ENCODE data around the gene SUSD1. TPM values are rescaled to one million over a fixed set of nuclear protein-coding genes. Genes with fewer than 3 reads are reported as not detected.

Gene SUSD1
- total RNA-seq, 1 experiment from 2014 or later = 19.5 TPM

- peaks cover 28% of the 10 kb centered on the region for H3K4me1 ChIP-seq
- no peak overlapping the region for H3K27ac ChIP-seq
- H3K9me3 ChIP-seq (replicated peaks) = peaks cover 4% of the 10 kb centered on the region
- no peaks in the 10 kb centered on the region for H3K27me3 ChIP-seq
- H3K36me3 ChIP-seq = no peaks in the 10 kb centered on the region
- DNase-seq = no peak
- H3K4me3 ChIP-seq = no peak overlapping the region
Observed at GRCh38 chr9:112047538-112048066, 127.5 kb downstream of the SUSD1 start.

GRCh38 chr9:112046181-112046580 is 128.9 kb downstream of the SUSD1 start:
- Histone ChIP-seq H3K27me3 (no peaks in the 10 kb centered on the region), H3K4me3 (no peak overlapping the region), H3K27ac (no peak overlapping the region), H3K4me1 (peaks cover 35% of the 10 kb centered on the region), H3K9me3 (replicated peaks) (peaks cover 4% of the 10 kb centered on the region; the same call in 1 of the 2 replicates), H3K36me3 (no peaks in the 10 kb centered on the region)
- DNase-seq = no peak

- Histone ChIP-seq H3K4me1 (peaks cover 31% of the 10 kb centered on the region), H3K27me3 (no peaks in the 10 kb centered on the region), H3K36me3 (no peaks in the 10 kb centered on the region), H3K9me3 (replicated peaks) (peaks cover 4% of the 10 kb centered on the region; the same call in 1 of the 2 replicates), H3K4me3 (no peak overlapping the region), H3K27ac (no peak overlapping the region)
- DNase-seq = no peak
Observed at GRCh38 chr9:112044881-112045280, 130.2 kb downstream of the SUSD1 start.

- no peaks in the 10 kb centered on the region for H3K27me3 ChIP-seq
- H3K9me3 ChIP-seq (replicated peaks) = peaks cover 4% of the 10 kb centered on the region; the same call in 1 of the 2 replicates
- H3K27ac ChIP-seq = no peak overlapping the region
- no peaks in the 10 kb centered on the region for H3K36me3 ChIP-seq
- H3K4me1 ChIP-seq = peaks cover 25% of the 10 kb centered on the region
- DNase-seq = no peak
- no peak overlapping the region for H3K4me3 ChIP-seq
Observed at GRCh38 chr9:112044186-112044585, 130.9 kb downstream of the SUSD1 start.

- no peaks in the 10 kb centered on the region for H3K27me3 ChIP-seq
- peaks cover 26% of the 10 kb centered on the region for H3K4me1 ChIP-seq
- H3K9me3 ChIP-seq (replicated peaks) = peaks cover 4% of the 10 kb centered on the region; the same call in 1 of the 2 replicates
- H3K36me3 ChIP-seq = no peaks in the 10 kb centered on the region
- no peak overlapping the region; the same call in 1 of the 2 replicates for H3K27ac ChIP-seq
- no peak for DNase-seq
- no peak overlapping the region for H3K4me3 ChIP-seq
Observed at GRCh38 chr9:112043423-112043822, 131.7 kb downstream of the SUSD1 start.

GRCh38 chr9:112042769-112043168 is 132.3 kb downstream of the SUSD1 start:
- Histone ChIP-seq H3K4me3 (no peak overlapping the region), H3K27ac (peak overlapping the region; percentile 82), H3K36me3 (no peaks in the 10 kb centered on the region), H3K4me1 (peaks cover 32% of the 10 kb centered on the region), H3K27me3 (no peaks in the 10 kb centered on the region), H3K9me3 (replicated peaks) (peaks cover 4% of the 10 kb centered on the region; the same call in 1 of the 2 replicates)
- DNase-seq = no peak

- DNase-seq = no peak
- peak overlapping the region; percentile 82 for H3K27ac ChIP-seq
- no peaks in the 10 kb centered on the region for H3K36me3 ChIP-seq
- H3K9me3 ChIP-seq (replicated peaks) = peaks cover 4% of the 10 kb centered on the region; the same call in 1 of the 2 replicates
- no peak overlapping the region for H3K4me3 ChIP-seq
- peaks cover 38% of the 10 kb centered on the region for H3K4me1 ChIP-seq
- H3K27me3 ChIP-seq = no peaks in the 10 kb centered on the region
Observed at GRCh38 chr9:112042244-112042638, 132.9 kb downstream of the SUSD1 start.

- Histone ChIP-seq H3K27ac (peak overlapping the region; percentile 82), H3K4me1 (peaks cover 43% of the 10 kb centered on the region), H3K9me3 (replicated peaks) (peaks cover 3% of the 10 kb centered on the region; the same call in 1 of the 2 replicates), H3K36me3 (no peaks in the 10 kb centered on the region), H3K27me3 (no peaks in the 10 kb centered on the region), H3K4me3 (no peak overlapping the region)
- DNase-seq = peak; percentile 99
Observed at GRCh38 chr9:112041536-112042243, 133.4 kb downstream of the SUSD1 start.

- Histone ChIP-seq H3K9me3 (replicated peaks) (no peaks in the 10 kb centered on the region; the same call in 1 of the 2 replicates), H3K36me3 (no peaks in the 10 kb centered on the region), H3K27ac (peak overlapping the region; percentile 82), H3K4me1 (peaks cover 44% of the 10 kb centered on the region), H3K4me3 (no peak overlapping the region), H3K27me3 (no peaks in the 10 kb centered on the region)
- DNase-seq = no peak
Observed at GRCh38 chr9:112041199-112041535, 133.9 kb downstream of the SUSD1 start.

- H3K36me3 ChIP-seq = no peaks in the 10 kb centered on the region; the same call in 1 of the 2 replicates
- H3K4me1 ChIP-seq = peaks cover 44% of the 10 kb centered on the region
- H3K27ac ChIP-seq = peak overlapping the region; percentile 36
- no peak overlapping the region for H3K4me3 ChIP-seq
- no peaks in the 10 kb centered on the region for H3K27me3 ChIP-seq
- no peak for DNase-seq
- H3K9me3 ChIP-seq (replicated peaks) = no peaks in the 10 kb centered on the region
Observed at GRCh38 chr9:112038017-112038408, 137.1 kb downstream of the SUSD1 start.

GRCh38 chr9:112037281-112038016 is 137.6 kb downstream of the SUSD1 start:
- H3K4me1 ChIP-seq = peaks cover 44% of the 10 kb centered on the region
- H3K27me3 ChIP-seq = no peaks in the 10 kb centered on the region
- H3K36me3 ChIP-seq = no peaks in the 10 kb centered on the region; the same call in 1 of the 2 replicates
- H3K4me3 ChIP-seq = no peak overlapping the region
- H3K9me3 ChIP-seq (replicated peaks) = no peaks in the 10 kb centered on the region
- peak overlapping the region; percentile 36 for H3K27ac ChIP-seq
- peak; percentile 55 to 71 for DNase-seq

GRCh38 chr9:112035166-112035826 is 139.8 kb downstream of the SUSD1 start:
- H3K4me1 ChIP-seq = peaks cover 32% of the 10 kb centered on the region
- no peak for DNase-seq
- no peak overlapping the region for H3K27ac ChIP-seq
- no peaks in the 10 kb centered on the region for H3K27me3 ChIP-seq
- H3K36me3 ChIP-seq = no peaks in the 10 kb centered on the region; the same call in 1 of the 2 replicates
- H3K4me3 ChIP-seq = no peak overlapping the region
- H3K9me3 ChIP-seq (replicated peaks) = 0 out of 2 replicates have a peak, but pooled peaks cover 2% of the 10 kb centered on the region

GRCh38 chr9:112034216-112034611 is 140.9 kb downstream of the SUSD1 start:
- Histone ChIP-seq H3K9me3 (replicated peaks) (0 out of 2 replicates have a peak, but pooled peaks cover 2% of the 10 kb centered on the region), H3K4me3 (no peak overlapping the region), H3K27ac (no peak overlapping the region), H3K27me3 (no peaks in the 10 kb centered on the region), H3K4me1 (peaks cover 39% of the 10 kb centered on the region), H3K36me3 (no peaks in the 10 kb centered on the region; the same call in 1 of the 2 replicates)
- DNase-seq = no peak

All from SJCRH30 (cell line).